Hepatocyte (in vitro differentiated cells): ENCODE measurements around the gene HS3ST3B1. TPM values are rescaled to one million over a fixed set of nuclear protein-coding genes. Genes with fewer than 3 reads are reported as not detected.
A peak's percentile ranks its signal among the peaks of the same experiment; 100 is the strongest.

Experiments
- DNase-seq: peaks from one replicate; pipeline ENCODE4 v3.0.0-alpha.2; 2016; ENCODE audit warnings: low spot score
- H2AFZ ChIP-seq: fragments of 200-600 bp; sonication (generic); 2 replicates; pipeline ENCODE4 v1.6.0; 2016; ENCODE audit warnings: antibody characterized with exemption, mild to moderate bottlenecking
- H3K27ac ChIP-seq: fragments of 200-600 bp; sonication (generic); 2 replicates; pipeline ENCODE4 v1.5.1; 2016; ENCODE audit warnings: mild to moderate bottlenecking
- H3K27me3 ChIP-seq: fragments of 200-600 bp; sonication (generic); 2 replicates; pipeline ENCODE4 v1.6.1; 2016
- H3K36me3 ChIP-seq: fragments of 200-600 bp; sonication (generic); replicated peaks from 2 replicates; pipeline ENCODE4 v1.5.1; 2016; ENCODE audit warnings: low read depth; ENCODE audit not compliant: insufficient read depth
- H3K4me1 ChIP-seq: fragments of 200-600 bp; sonication (generic); 2 replicates; pipeline ENCODE4 v1.5.1; 2016; ENCODE audit warnings: mild to moderate bottlenecking, moderate library complexity; ENCODE audit not compliant: insufficient read depth
- H3K4me2 ChIP-seq: fragments of 200-600 bp; sonication (generic); 2 replicates; pipeline ENCODE4 v1.6.0; 2016
- H3K4me3 ChIP-seq: fragments of 200-600 bp; sonication (generic); 2 replicates; pipeline ENCODE4 v1.5.1; 2016; ENCODE audit warnings: mild to moderate bottlenecking
- H3K79me2 ChIP-seq: fragments of 200-600 bp; sonication (generic); 2 replicates; pipeline ENCODE4 v1.6.0; 2017; ENCODE audit warnings: mild to moderate bottlenecking
- H3K9me2 ChIP-seq: fragments of 200-600 bp; sonication (generic); replicated peaks from 2 replicates; pipeline ENCODE4 v1.6.0; 2017; ENCODE audit warnings: mild to moderate bottlenecking; ENCODE audit not compliant: insufficient read depth
- H3K9me3 ChIP-seq: fragments of 200-600 bp; sonication (generic); 2 replicates; pipeline ENCODE4 v1.5.1; 2016; ENCODE audit warnings: low read depth, mild to moderate bottlenecking
- H4K20me1 ChIP-seq: fragments of 200-600 bp; sonication (generic); 2 replicates; pipeline ENCODE4 v1.6.0; 2016; ENCODE audit warnings: mild to moderate bottlenecking; ENCODE audit not compliant: insufficient read depth, poor library complexity, severe bottlenecking
- CTCF ChIP-seq: fragments of 200-600 bp; sonication (generic); IDR thresholded peaks from 2 replicates; pipeline ENCODE4 v1.5.1; 2016; ENCODE audit warnings: antibody characterized with exemption, mild to moderate bottlenecking; ENCODE audit not compliant: poor library complexity
- EZH2 ChIP-seq: fragments of 200-600 bp; sonication (generic); IDR thresholded peaks from 2 replicates; pipeline ENCODE4 v1.6.1; 2016; ENCODE audit warnings: antibody characterized with exemption, mild to moderate bottlenecking, borderline replicate concordance
- EZH2phosphoT487 ChIP-seq: fragments of 200-600 bp; sonication (generic); IDR thresholded peaks from one replicate; pipeline ENCODE4 v1.6.1; 2018; ENCODE audit warnings: antibody characterized with exemption, mild to moderate bottlenecking, low read depth, moderate library complexity; ENCODE audit not compliant: unreplicated experiment, severe bottlenecking
- WGBS: methylation state at CpG from one replicate; pipeline ENCODE4 v1.1.6; 2016; ENCODE audit warnings: low lambda C conversion rate; ENCODE audit errors: missing lambda C conversion rate; 5-methylcytosine and 5-hydroxymethylcytosine counted together
- polyA plus RNA-seq: library from polyadenylated mRNA; unstranded; fragments of >200 nt; fragmentation: Nextera tagmentation; extraction: Ambion mirVana; gene quantifications from 2 replicates; pipeline ENCODE4 v1.2.1, GENCODE V29; 2016
- total RNA-seq: library from RNA; depleted of rRNA; stranded (reverse); fragments of >200 nt; gene quantifications from 2 replicates; pipeline ENCODE4 v1.2.3, GENCODE V29; 2014

Gene HS3ST3B1
- total and polyA plus RNA-seq, 2 experiments from 2014 or later, result 3.7 to 5.8 TPM

GRCh38 chr17:14396547-14396946 is 95.7 kb downstream of the HS3ST3B1 start:
- WGBS, result 29% methylated on average over 3 of the region's 3 CpGs
- H3K9me2 ChIP-seq, result no peaks in the 10 kb centered on the region
- TF ChIP-seq CTCF (no peak), EZH2phosphoT487 (no peak), EZH2 (no peak)
- no peaks in the 10 kb centered on the region for H3K27me3 ChIP-seq
- no peak overlapping the region for H3K4me3 ChIP-seq
- no peaks in the 10 kb centered on the region for H4K20me1 ChIP-seq
- no peaks in the 10 kb centered on the region for H3K9me3 ChIP-seq
- no peaks in the 10 kb centered on the region for H3K79me2 ChIP-seq
- peak; percentile 21 for DNase-seq
- H3K4me1 ChIP-seq, result no peaks in the 10 kb centered on the region
- H2AFZ ChIP-seq, result no peak overlapping the region
- no peak overlapping the region for H3K27ac ChIP-seq
- no peak overlapping the region for H3K4me2 ChIP-seq
- H3K36me3 ChIP-seq, result no peaks in the 10 kb centered on the region

GRCh38 chr17:14398766-14399165 is 97.9 kb downstream of the HS3ST3B1 start:
- Histone ChIP-seq H3K79me2 (no peaks in the 10 kb centered on the region), H3K4me3 (no peak overlapping the region)
- 74% methylated on average over 1 of the region's 1 CpG for WGBS

More at GRCh38 chr17:14398766-14399165, 97.9 kb downstream of the HS3ST3B1 start:
- Histone ChIP-seq H2AFZ (no peak overlapping the region), H3K4me1 (no peaks in the 10 kb centered on the region), H3K36me3 (no peaks in the 10 kb centered on the region), H3K9me3 (no peaks in the 10 kb centered on the region), H3K4me2 (no peak overlapping the region), H4K20me1 (no peaks in the 10 kb centered on the region), H3K27me3 (no peaks in the 10 kb centered on the region), H3K27ac (no peak overlapping the region), H3K9me2 (no peaks in the 10 kb centered on the region)
- no peak for DNase-seq
- TF ChIP-seq EZH2 (no peak), EZH2phosphoT487 (no peak), CTCF (no peak)

Other genes with a start within 250 kb of the HS3ST3B1 start
- gene COX10, start 231.6 kb upstream of the HS3ST3B1 start, total RNA-seq, result 27.6 and 34.7 TPM in 2 replicates
- gene COX10, start 231.6 kb upstream of the HS3ST3B1 start, polyA plus RNA-seq, result 18.7 and 23.2 TPM in 2 replicates
- gene CDRT15, start 64.2 kb upstream of the HS3ST3B1 start, total RNA-seq, result not detected in 2 replicates
- 0.50 TPM in 1 of 2 replicates, not detected in the other for gene CDRT15, start 64.2 kb upstream of the HS3ST3B1 start, polyA plus RNA-seq